KBM-7 (cell line): Measurements from ENCODE around the gene GPR180.

Experiments used
- DNase-seq: peaks from one replicate; pipeline ENCODE4 v3.0.0-alpha.2; 2015
- in situ Hi-C: fragments of 300-500 bp; cut with MboI; formaldehyde crosslinking; loops from 2 replicates; pipeline ENCODE4 v1.14.3; 2020; ENCODE audit warnings: low sequenced_read_pairs, low pct_unique_long_range_greater_than_20kb, mixed read lengths

The GPR180 gene

DNA sequence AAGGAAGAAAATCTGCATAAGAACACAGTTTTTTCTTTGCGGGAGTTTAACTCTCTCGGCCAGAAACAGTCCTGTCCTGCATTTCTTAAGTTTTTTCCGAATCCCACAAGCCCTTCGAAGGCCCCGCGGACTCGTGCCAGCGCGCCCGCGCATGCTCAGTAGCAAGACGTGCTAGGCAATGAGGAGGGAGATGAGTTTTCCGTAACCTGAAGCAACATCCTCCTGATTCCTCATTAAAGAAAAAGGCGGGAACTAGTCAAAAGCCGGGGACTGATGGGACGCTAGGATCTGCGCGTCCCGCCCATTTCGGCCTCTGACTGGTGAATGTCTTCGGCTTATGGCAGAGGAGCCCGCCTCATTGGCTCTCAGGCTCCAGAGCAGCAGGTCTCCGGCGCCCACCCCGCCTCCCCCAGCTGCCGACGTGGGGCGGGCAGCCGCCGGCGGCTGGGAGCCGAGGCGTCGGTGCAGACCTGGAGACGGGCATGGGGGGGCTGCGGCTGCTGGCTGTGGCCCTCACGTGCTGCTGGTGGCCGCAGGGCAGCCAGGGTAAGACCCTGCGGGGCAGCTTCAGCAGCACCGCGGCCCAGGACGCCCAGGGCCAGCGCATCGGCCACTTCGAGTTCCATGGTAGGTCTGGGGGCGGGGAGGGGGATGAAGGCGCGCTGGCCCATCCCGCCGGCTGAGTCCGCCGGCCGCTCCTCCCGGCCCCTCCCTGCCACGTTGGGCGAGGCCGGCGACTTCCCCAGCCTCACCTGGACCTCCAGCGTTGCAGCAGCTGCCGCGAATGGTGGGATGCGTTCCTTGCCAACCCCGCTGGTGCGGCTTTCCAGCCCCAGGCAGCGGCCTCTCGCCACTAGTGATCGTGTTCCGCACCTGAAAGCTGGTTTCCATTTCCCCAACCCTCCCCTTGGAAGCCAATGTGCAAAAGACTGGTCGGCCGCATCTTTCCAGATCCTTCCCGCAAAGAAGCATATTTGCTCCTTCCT is at the start of gene GPR180:
Gene GPR180, plus strand, starts transcription at position 412 of the 986 bp plus-strand sequence. Its CDS starts 71 bp downstream, at position 483.
- in situ Hi-C loops, result no loop called here
- peak; percentile 98 for DNase-seq

GRCh38 chr13:94552095-94552494 is 49.6 kb upstream of the GPR180 start:
- in situ Hi-C loops, result no loop called here
- DNase-seq, result no peak

GRCh38 chr13:94553766-94554165 is 47.9 kb upstream of the GPR180 start:
- in situ Hi-C loops, result no loop called here
- no peak for DNase-seq

DNA sequence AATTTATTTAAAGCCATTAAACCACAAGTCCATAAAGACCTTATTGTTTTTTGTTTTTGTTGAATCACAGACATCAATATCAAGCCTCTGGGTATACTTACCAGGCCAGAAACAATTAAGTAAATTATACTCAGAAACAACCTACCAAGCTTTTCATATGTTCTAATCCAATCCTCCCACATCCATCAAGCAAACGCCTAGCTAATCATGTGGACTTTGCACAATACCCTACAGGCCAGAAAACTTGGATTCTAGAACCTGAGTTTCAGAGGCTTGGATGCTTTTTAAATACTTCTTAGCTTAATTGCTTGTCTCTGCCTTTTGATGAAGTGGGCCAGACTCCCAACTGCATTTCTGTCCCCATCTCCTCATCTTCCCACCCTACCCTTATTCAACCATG is 45.6 kb upstream of the GPR180 start:
- DNase-seq, result no peak
- in situ Hi-C loops, result no loop called here

DNA sequence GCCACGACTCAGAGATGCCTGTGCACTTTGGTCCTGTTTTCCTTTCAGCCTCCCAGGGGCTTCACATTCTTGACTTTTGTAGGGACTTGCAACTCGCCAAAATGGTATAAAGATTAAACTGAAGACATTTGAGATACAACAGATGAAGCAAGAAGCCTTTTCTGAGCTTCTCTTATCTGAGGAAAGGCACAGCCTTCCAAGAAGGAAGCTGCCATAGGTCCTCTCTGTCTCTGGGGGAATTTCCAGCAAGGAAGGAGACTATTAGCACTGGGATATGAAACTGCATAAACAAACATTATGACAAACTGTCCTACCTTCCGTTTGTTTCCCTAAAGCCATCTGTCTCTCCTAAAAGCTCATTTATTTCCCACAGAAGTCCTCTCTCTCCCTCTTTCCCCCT is 45.0 kb upstream of the GPR180 start:
- no peak for DNase-seq
- in situ Hi-C loops, result no loop called here

DNA sequence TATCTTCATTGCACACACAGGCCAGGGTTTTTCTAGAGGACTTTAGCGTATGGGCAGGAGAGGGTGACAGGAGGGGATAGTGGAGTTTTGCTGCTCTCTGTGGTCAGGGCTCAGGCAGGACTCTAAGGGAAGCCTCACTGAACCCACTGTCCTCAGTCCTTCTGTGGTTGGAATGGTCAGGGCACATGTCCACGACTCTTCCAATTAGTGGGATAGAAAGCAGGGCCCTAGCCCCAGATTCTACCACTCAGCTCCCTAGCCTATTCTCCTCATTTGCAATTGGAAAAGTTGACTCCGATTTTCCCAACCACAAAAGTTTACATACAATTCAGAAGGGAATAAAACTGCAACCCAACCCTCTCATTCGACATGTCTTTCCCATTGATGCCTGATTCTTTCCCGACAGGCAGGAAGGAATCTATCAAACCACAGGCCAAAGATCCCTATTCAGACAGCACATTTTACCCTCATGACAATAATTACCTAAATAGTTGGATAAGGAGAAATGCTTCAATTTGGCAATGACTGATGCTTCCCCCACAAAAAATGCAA is 43.9 kb upstream of the GPR180 start:
- in situ Hi-C loops, result no loop called here
- DNase-seq, result no peak

- in situ Hi-C loops, result no loop called here
- no peak for DNase-seq
Observed at GRCh38 chr13:94558716-94559115, 42.9 kb upstream of the GPR180 start.

GRCh38 chr13:94559222-94559795 is 42.3 kb upstream of the GPR180 start:
- DNase-seq, result no peak
- in situ Hi-C loops, result no loop called here

DNA sequence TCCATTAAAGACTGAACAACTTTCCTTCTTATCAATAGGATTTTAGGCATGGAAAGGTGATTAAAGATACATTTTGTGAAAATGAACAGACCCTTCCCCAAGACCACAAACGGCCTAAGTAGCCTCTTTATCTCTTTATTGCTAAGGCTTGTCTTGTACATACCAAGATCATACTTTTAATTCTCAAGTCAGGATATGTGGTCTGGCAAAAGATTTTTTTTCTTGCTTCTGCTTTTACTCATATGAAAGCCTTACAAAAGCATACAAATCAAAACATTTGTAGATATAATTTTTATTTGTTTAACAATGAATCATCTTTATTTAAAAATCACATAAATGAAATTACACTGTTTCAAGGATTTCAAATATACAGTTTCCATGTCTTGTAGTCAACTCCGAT is 41.5 kb upstream of the GPR180 start:
- in situ Hi-C loops, result no loop called here
- no peak for DNase-seq

GRCh38 chr13:94561126-94561525 is 40.5 kb upstream of the GPR180 start:
- DNase-seq, result no peak
- in situ Hi-C loops, result no loop called here

DNA sequence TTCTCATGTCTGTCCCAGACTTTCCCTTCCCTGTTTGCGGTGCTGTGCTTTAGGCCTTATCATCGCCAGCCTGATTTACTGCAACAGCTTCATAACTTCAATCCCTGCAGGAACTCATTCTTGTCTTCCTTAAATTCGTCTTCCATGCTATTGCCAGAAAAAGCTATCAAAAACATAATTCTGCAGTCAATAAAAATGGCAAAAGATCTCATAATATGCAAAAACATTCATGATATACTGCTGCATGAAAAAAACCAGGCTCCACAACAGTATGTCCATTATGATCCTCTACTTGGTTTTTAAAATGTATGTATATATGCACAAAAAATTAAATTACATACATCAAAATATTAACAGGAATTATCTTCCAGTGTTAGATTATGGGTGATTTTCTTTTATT is 34.1 kb upstream of the GPR180 start:
- no peak for DNase-seq
- in situ Hi-C loops, result no loop called here

DNA sequence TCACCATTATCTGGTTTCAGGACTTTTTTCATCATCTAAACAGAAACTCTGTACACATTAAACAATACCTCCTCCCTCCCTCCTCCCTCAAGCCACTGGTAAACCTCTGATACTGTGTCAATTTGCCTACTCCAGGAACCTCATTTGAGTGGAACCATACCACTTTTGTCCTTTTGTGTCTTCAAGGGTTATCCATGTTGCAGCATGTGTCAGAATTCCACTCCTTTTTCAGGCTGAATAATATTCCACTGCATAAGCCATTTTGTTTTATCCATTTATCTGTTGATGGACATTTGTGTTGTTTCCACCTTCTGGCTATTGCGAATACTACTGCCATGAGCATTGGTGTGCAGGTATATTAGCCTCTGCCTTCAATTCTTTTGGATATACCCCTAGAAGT is 33.2 kb upstream of the GPR180 start:
- DNase-seq, result no peak
- in situ Hi-C loops, result no loop called here

DNA sequence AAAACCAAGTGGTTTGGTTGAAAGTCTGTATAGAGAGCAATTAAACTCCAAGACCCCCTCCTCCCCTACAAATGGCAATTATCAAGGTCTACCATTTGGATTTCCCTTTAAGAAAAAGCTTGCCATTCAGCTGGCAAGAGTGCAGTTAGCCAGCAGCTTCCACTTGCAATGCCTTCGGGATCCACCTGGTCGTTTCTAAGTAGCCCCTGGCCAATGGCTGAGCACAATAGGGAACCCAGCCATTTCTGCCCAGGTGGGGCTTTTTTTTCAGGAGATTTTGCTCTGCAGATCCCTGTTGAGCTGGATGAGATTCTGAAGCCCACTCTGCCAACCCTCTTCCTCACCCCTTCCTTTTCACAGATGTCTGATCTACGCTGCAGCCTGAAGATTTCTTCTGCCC is 32.0 kb upstream of the GPR180 start:
- no peak for DNase-seq
- in situ Hi-C loops, result no loop called here

DNA sequence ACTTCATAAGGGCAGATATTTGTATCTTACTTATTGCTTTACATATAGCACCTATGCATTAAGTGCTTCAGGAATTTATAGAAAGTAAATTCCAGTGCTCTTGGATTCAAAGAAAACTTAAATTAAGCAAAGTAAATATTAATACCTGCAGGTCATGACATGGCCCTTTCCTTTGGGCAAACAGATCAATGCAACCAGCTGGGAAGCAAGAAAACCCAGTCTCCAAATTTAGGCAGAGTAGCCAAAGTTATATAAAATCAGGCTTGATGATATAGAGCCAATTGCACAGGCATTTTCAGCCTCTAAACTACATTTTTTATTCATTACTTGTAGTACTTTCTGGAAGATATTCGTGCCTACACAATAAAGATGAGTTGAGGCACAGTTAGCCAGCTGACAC is 22.6 kb upstream of the GPR180 start:
- in situ Hi-C loops, result no loop called here
- DNase-seq, result no peak

GRCh38 chr13:94583926-94584325 is 17.7 kb upstream of the GPR180 start:
- DNase-seq, result no peak
- in situ Hi-C loops, result no loop called here

- no peak for DNase-seq
- in situ Hi-C loops, result no loop called here
Observed at GRCh38 chr13:94585543-94586101, 16.0 kb upstream of the GPR180 start.

DNA sequence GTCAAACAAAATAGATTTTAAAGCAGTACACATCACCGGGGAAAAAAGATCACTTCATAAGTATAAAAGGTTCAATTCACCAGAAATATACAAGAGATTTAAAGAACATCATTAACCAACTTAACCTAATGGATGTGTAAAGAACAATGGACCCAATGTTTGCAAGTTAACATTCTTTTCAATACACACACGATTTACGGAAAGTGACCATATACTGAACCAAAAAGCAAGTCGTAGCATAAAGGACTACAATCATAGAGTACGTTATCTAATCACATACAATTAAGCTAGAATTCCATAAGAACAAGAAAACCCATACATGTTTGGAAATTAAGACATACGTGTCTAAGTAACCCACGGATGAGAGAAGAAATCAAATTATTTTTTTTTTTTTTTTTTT is 15.3 kb upstream of the GPR180 start:
- in situ Hi-C loops, result no loop called here
- DNase-seq, result no peak

GRCh38 chr13:94588541-94588940 is 13.1 kb upstream of the GPR180 start:
- no peak for DNase-seq
- in situ Hi-C loops, result no loop called here

- in situ Hi-C loops, result no loop called here
- no peak for DNase-seq
Observed at GRCh38 chr13:94590744-94591143, 10.9 kb upstream of the GPR180 start.
